ENCODE measurements around the gene PCBP3.
"Not testable (repeated sequence)": the region's sequence is repeated elsewhere in the genome, so short reads cannot be mapped to it uniquely, and the experiment has no call there.

The PCBP3 gene

GRCh38 chr21:45831991-45832740 is 188.6 kb downstream of the PCBP3 start:
- intact Hi-C loops (cut with DNase I): no loop called here
- DNase-seq: peak in 1 of 10 donors; percentile 66

GRCh38 chr21:45832741-45833235 is 189.3 kb downstream of the PCBP3 start:
- peak in 1 of 10 donors; percentile 59 for DNase-seq
- intact Hi-C loops (cut with DNase I): not testable (repeated sequence)

GRCh38 chr21:45833414-45833813 is 189.9 kb downstream of the PCBP3 start:
- intact Hi-C loops (cut with DNase I): no loop called here
- DNase-seq: peak in 1 of 10 donors; percentile 73

- intact Hi-C loops (cut with DNase I): no loop called here
These were observed 190.6 kb downstream of the PCBP3 start for GRCh38 chr21:45834026-45834715.

GRCh38 chr21:45834821-45835293 is 191.3 kb downstream of the PCBP3 start:
- intact Hi-C loops (cut with DNase I): no loop called here

More at GRCh38 chr21:45834026-45834715, 190.6 kb downstream of the PCBP3 start:
- DNase-seq: peak in 1 of 10 donors; percentile 71

GRCh38 chr21:45835301-45836267 is 192.1 kb downstream of the PCBP3 start:
- intact Hi-C loops (cut with DNase I): no loop called here
- DNase-seq: no peak

More at GRCh38 chr21:45834821-45835293, 191.3 kb downstream of the PCBP3 start:
- peak in 1 of 10 donors; percentile 65 for DNase-seq

GRCh38 chr21:45836268-45836655 is 192.7 kb downstream of the PCBP3 start:
- intact Hi-C loops (cut with DNase I): no loop called here
- DNase-seq: peak in 1 of 10 donors; percentile 86

- intact Hi-C loops (cut with DNase I): no loop called here
- peak in 1 of 10 donors; percentile 56 for DNase-seq
These were observed 193.5 kb downstream of the PCBP3 start for GRCh38 chr21:45836694-45837670.

GRCh38 chr21:45837936-45838335 is 194.4 kb downstream of the PCBP3 start:
- intact Hi-C loops (cut with DNase I): no loop called here
- DNase-seq: peak in 1 of 10 donors; percentile 12

- DNase-seq: no peak
These were observed 195.1 kb downstream of the PCBP3 start for GRCh38 chr21:45838634-45839033.

GRCh38 chr21:45839274-45839673 is 195.7 kb downstream of the PCBP3 start:
- no peak for DNase-seq
- intact Hi-C loops (cut with DNase I): no loop called here

More at GRCh38 chr21:45838634-45839033, 195.1 kb downstream of the PCBP3 start:
- intact Hi-C loops (cut with DNase I): no loop called here

- intact Hi-C loops (cut with DNase I): no loop called here
- DNase-seq: peak in 1 of 10 donors; percentile 16
These were observed 197.5 kb downstream of the PCBP3 start for GRCh38 chr21:45841033-45841432.

- intact Hi-C loops (cut with DNase I): no loop called here
- no peak for DNase-seq
These were observed 199.9 kb downstream of the PCBP3 start for GRCh38 chr21:45843426-45843825.

- intact Hi-C loops (cut with DNase I): no loop called here
- DNase-seq: peak in 1 of 10 donors; percentile 49
These were observed 200.7 kb downstream of the PCBP3 start for GRCh38 chr21:45844181-45844580.

GRCh38 chr21:45845063-45845769 is 201.7 kb downstream of the PCBP3 start:
- peak in 1 of 10 donors; percentile 11 for DNase-seq

GRCh38 chr21:45845770-45846090 is 202.2 kb downstream of the PCBP3 start:
- intact Hi-C loops (cut with DNase I): no loop called here

More at GRCh38 chr21:45845063-45845769, 201.7 kb downstream of the PCBP3 start:
- intact Hi-C loops (cut with DNase I): no loop called here

GRCh38 chr21:45846373-45847160 is 203.0 kb downstream of the PCBP3 start:
- peak in 4 of 10 donors; percentile 11 to 86 (median 44) for DNase-seq
- intact Hi-C loops (cut with DNase I): no loop called here

More at GRCh38 chr21:45845770-45846090, 202.2 kb downstream of the PCBP3 start:
- DNase-seq: peak in 1 of 10 donors; percentile 26

Data from posterior cingulate gyrus (tissue), 11 donors.